Measurements from ENCODE around the gene FN1. TPM values are rescaled to one million over a fixed set of nuclear protein-coding genes. Genes with fewer than 3 reads are reported as not detected.

The FN1 gene
- total RNA-seq, 1 donor from 2014 or later: 962 TPM

GRCh38 chr2:215370112-215370965 lies 65.5 kb downstream of the FN1 start:
- no peak for DNase-seq (ENCODE audit: low read depth)
- no peak overlapping the region for H3K4me3 ChIP-seq (ENCODE audit: low read depth, low read length)
- no peak for TF ChIP-seq CTCF (conservative IDR thresholded peaks at IDR 0.05; ENCODE audit: low read depth, low read length)

GRCh38 chr2:215369181-215369760 lies 66.6 kb downstream of the FN1 start:
- TF ChIP-seq CTCF (conservative IDR thresholded peaks at IDR 0.05; ENCODE audit: low read depth, low read length): no peak
- DNase-seq (ENCODE audit: low read depth): no peak
- no peak overlapping the region for H3K4me3 ChIP-seq (ENCODE audit: low read depth, low read length)

- DNase-seq (ENCODE audit: low read depth): no peak
- TF ChIP-seq CTCF (conservative IDR thresholded peaks at IDR 0.05; ENCODE audit: low read depth, low read length): no peak
- no peak overlapping the region for H3K4me3 ChIP-seq (ENCODE audit: low read depth, low read length)
Measured at GRCh38 chr2:215368493-215368809, 67.4 kb downstream of the FN1 start.

- no peak for DNase-seq (ENCODE audit: low read depth)
- H3K4me3 ChIP-seq (ENCODE audit: low read depth, low read length): no peak overlapping the region
- no peak for TF ChIP-seq CTCF (conservative IDR thresholded peaks at IDR 0.05; ENCODE audit: low read depth, low read length)
Measured at GRCh38 chr2:215367662-215368492, 68.0 kb downstream of the FN1 start.

GRCh38 chr2:215366440-215367032 lies 69.3 kb downstream of the FN1 start:
- no peak for DNase-seq (ENCODE audit: low read depth)
- no peak for TF ChIP-seq CTCF (conservative IDR thresholded peaks at IDR 0.05; ENCODE audit: low read depth, low read length)
- no peak overlapping the region for H3K4me3 ChIP-seq (ENCODE audit: low read depth, low read length)

- no peak for TF ChIP-seq CTCF (conservative IDR thresholded peaks at IDR 0.05; ENCODE audit: low read depth, low read length)
- no peak for DNase-seq (ENCODE audit: low read depth)
- H3K4me3 ChIP-seq (ENCODE audit: low read depth, low read length): no peak overlapping the region
Measured at GRCh38 chr2:215365184-215365658, 70.6 kb downstream of the FN1 start.
